Heart left ventricle (tissue), 13 donors: ENCODE measurements around the gene KIF26B.

Experiments used
- POLR2A ChIP-seq, 2 donors: fragments of 450-650 bp; IDR thresholded peaks; one replicate each; pipeline ENCODE4 v1.6.1; 2017; ENCODE audit warnings: antibody characterized with exemption in 2 of 2, mild to moderate bottlenecking in 2 of 2, moderate library complexity in 2 of 2
- TF ChIP-seq, protein P1 (sequence below), 12 donors: fragments of 200-600 bp; sonication (generic) in 4 of 12; IDR thresholded peaks; one replicate each; pipeline versions ENCODE4 v1.5.0 to v1.8.0; 2018 to 2022; ENCODE audit warnings: antibody characterized with exemption in 12 of 12, mild to moderate bottlenecking in 5 of 12
- donor health status: ischemic (EF 13 %, LVEDD 7.1; RV severe dilation, severe dysfunction).
- donor health status: DM: no; HTN: yes; CAD: no.
- donor health status: DM: no; HTN: no; CAD: no.
- donor health status: ischemic (EF 25% LVEDD 6.9; RV normal size, moderate dysfunction).
- donor health status: ischemic (EF 25% LVEDD 5.7; RV mildly dilated, moderate dysfunction).
- donor health status: ischemic (EF 35%, LVEDD 5.7; RV mildly dilated, moderate dysfunction).
- donor health status: nonischemic (EF 11% LVEDD 7.7; RV severe dilation, severe dysfunction).
- donor health status: DM: yes; HTN: yes; CAD: no.
- donor health status: PGD.
- donor health status: ischemic (EF 29% LVEDD 5.4; RV normal size, mild dysfunction).
- donor health status: nonischemic (EF 23%, LVEDD 6.1; RV moderate dilation, normal function).

DNA sequence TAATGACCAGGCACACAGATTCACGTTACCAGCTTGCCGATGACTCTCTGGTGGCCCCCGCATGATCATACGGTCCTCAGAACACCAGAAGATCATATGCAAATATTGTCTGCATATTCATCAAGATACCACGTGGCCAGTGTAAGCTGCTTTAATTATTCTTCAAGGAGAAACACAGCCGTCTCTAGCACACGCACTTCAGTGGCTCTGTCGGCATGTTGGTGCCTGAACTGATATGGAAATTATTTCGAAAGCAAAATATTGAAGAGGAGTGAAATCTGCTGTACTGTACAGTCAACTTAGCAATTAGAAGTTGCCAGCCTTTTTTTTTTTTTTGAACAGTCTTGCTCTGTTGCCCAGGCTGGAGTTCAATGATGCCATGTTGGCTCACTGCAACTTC lies 5.9 kb upstream of the KIF26B start:
- TF ChIP-seq, protein P1, sequence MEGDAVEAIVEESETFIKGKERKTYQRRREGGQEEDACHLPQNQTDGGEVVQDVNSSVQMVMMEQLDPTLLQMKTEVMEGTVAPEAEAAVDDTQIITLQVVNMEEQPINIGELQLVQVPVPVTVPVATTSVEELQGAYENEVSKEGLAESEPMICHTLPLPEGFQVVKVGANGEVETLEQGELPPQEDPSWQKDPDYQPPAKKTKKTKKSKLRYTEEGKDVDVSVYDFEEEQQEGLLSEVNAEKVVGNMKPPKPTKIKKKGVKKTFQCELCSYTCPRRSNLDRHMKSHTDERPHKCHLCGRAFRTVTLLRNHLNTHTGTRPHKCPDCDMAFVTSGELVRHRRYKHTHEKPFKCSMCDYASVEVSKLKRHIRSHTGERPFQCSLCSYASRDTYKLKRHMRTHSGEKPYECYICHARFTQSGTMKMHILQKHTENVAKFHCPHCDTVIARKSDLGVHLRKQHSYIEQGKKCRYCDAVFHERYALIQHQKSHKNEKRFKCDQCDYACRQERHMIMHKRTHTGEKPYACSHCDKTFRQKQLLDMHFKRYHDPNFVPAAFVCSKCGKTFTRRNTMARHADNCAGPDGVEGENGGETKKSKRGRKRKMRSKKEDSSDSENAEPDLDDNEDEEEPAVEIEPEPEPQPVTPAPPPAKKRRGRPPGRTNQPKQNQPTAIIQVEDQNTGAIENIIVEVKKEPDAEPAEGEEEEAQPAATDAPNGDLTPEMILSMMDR (IDR thresholded peaks at IDR 0.05) = no peak
- no peak for TF ChIP-seq POLR2A (IDR thresholded peaks at IDR 0.05)
